OCI-LY1 (cell line): Measurements from ENCODE around the gene GATD1.

Experiments
- H2AFZ ChIP-seq: fragments of 200-600 bp; sonication (generic), shearing (Covaris generic); 2 replicates; pipeline ENCODE4 v1.6.0; 2014; ENCODE audit warnings: antibody characterized with exemption, mild to moderate bottlenecking, low read length
- H3F3A ChIP-seq: fragments of 200-600 bp; sonication (generic), shearing (Covaris generic); 2 replicates; pipeline ENCODE4 v1.6.0; 2014; ENCODE audit warnings: mild to moderate bottlenecking, antibody characterized with exemption, low read length, moderate library complexity; ENCODE audit not compliant: insufficient read depth
- H3K27ac ChIP-seq: fragments of 200-600 bp; sonication (generic); 2 replicates; pipeline ENCODE4 v1.5.1; 2014; ENCODE audit warnings: low read length, mixed run types, mild to moderate bottlenecking, low read depth; ENCODE audit not compliant: poor library complexity, severe bottlenecking
- H3K27me3 ChIP-seq: fragments of 200-600 bp; sonication (generic); 2 replicates; pipeline ENCODE4 v1.6.0; 2014; ENCODE audit warnings: antibody characterized with exemption, mild to moderate bottlenecking, low read length, moderate library complexity; ENCODE audit not compliant: insufficient read depth
- H3K36me3 ChIP-seq: fragments of 200-600 bp; sonication (generic); 2 replicates; pipeline ENCODE4 v1.6.1; 2014; ENCODE audit warnings: mild to moderate bottlenecking, antibody characterized with exemption, low read length, moderate library complexity, mixed read lengths; ENCODE audit not compliant: insufficient read depth
- H3K4me1 ChIP-seq: fragments of 200-600 bp; sonication (generic); 2 replicates; pipeline ENCODE4 v1.5.1; 2014; ENCODE audit warnings: mild to moderate bottlenecking, low read length, moderate library complexity; ENCODE audit not compliant: insufficient read depth, severe bottlenecking
- H3K4me2 ChIP-seq: fragments of 200-600 bp; sonication (generic), shearing (Covaris generic); 2 replicates; pipeline ENCODE4 v1.6.1; 2014; ENCODE audit warnings: low read length
- H3K4me3 ChIP-seq: fragments of 200-600 bp; sonication (generic); 2 replicates; pipeline ENCODE4 v1.5.1; 2014; ENCODE audit warnings: low read length, low read depth, mild to moderate bottlenecking, mixed read lengths; ENCODE audit not compliant: poor library complexity, severe bottlenecking
- H3K79me2 ChIP-seq: fragments of 200-600 bp; shearing (Covaris generic); 2 replicates; pipeline ENCODE4 v1.6.1; 2016; ENCODE audit warnings: mixed run types, low read length, mixed read lengths; ENCODE audit not compliant: insufficient read depth
- H3K9ac ChIP-seq: fragments of 200-600 bp; sonication (generic), shearing (Covaris generic); 2 replicates; pipeline ENCODE4 v1.6.1; 2014; ENCODE audit warnings: mild to moderate bottlenecking, low read length, mixed read lengths
- H3K9me2 ChIP-seq: fragments of 200-600 bp; sonication (generic), shearing (Covaris generic); 2 replicates; pipeline ENCODE4 v1.6.1; 2014; ENCODE audit warnings: low read depth, mild to moderate bottlenecking, low read length, mixed read lengths
- H3K9me3 ChIP-seq: fragments of 200-600 bp; shearing (Covaris generic); 2 replicates; pipeline ENCODE4 v1.6.1; 2014; ENCODE audit warnings: low read length, mixed read lengths
- H4K20me1 ChIP-seq: fragments of 200-600 bp; sonication (generic), shearing (Covaris generic); 2 replicates; pipeline ENCODE4 v1.6.0; 2016; ENCODE audit warnings: mild to moderate bottlenecking, low read length; ENCODE audit not compliant: insufficient read depth
- CTCF ChIP-seq: fragments of 200-600 bp; sonication (generic), shearing (Covaris generic); IDR thresholded peaks from 2 replicates; pipeline ENCODE4 v1.5.1; 2017; ENCODE audit warnings: mild to moderate bottlenecking, antibody characterized with exemption, low read length, moderate library complexity, mixed read lengths
- EZH2 ChIP-seq: fragments of 200-600 bp; sonication (generic), shearing (Covaris generic); IDR thresholded peaks from 2 replicates; pipeline ENCODE4 v1.8.0; 2017; ENCODE audit warnings: borderline replicate concordance, mixed run types, mild to moderate bottlenecking, antibody characterized with exemption, low read length, moderate library complexity, mixed read lengths

The GATD1 gene

GRCh38 chr11:721247-721740, 56.0 kb downstream of the GATD1 start:
- Histone ChIP-seq H4K20me1 (no peaks in the 10 kb centered on the region), H3K9me2 (no peaks in the 10 kb centered on the region), H3K27me3 (peaks cover 4% of the 10 kb centered on the region; the same call in 1 of the 2 replicates), H3K4me3 (peak overlapping the region; percentile 52), H3K79me2 (no peaks in the 10 kb centered on the region), H3K4me1 (peaks cover 43% of the 10 kb centered on the region), H2AFZ (no peak overlapping the region), H3K9ac (no peak overlapping the region), H3K27ac (no peak overlapping the region), H3K4me2 (peak overlapping the region; percentile 65), H3F3A (0 out of 2 replicates have a peak, but pooled peaks cover 5% of the 10 kb centered on the region), H3K36me3 (no peaks in the 10 kb centered on the region), H3K9me3 (no peaks in the 10 kb centered on the region)
- no peak for TF ChIP-seq EZH2
- TF ChIP-seq CTCF: no peak

DNA sequence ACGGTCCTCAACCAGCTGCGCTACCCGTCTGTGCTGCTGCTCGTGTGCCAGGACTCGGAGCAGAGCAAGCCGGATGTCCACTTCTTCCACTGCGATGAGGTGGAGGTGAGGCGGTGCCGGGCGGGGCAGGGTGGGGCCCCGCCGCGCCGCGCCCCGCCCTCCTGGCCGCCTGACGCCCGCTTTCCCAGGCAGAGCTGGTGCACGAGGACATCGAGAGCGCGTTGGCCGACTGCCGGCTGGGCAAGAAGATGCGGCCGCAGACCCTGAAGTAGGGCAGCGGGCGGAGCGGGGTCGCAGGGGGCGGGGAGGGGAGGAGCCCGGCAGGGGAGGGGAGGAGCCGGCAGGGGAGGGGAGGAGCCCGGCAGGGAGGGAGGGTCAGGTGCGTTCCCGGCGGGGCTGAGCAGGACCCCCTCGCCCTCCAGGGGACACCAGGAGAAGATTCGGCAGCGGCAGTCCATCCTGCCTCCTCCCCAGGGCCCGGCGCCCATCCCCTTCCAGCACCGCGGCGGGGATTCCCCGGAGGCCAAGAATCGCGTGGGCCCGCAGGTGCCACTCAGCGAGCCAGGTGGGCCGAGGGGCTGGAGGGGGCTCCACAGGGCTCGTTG, 56.5 kb downstream of the GATD1 start:
- H3K79me2 ChIP-seq: no peaks in the 10 kb centered on the region
- peaks cover 4% of the 10 kb centered on the region; the same call in 1 of the 2 replicates for H3K27me3 ChIP-seq
- no peaks in the 10 kb centered on the region for H3K36me3 ChIP-seq
- peak overlapping the region; percentile 65 for H3K4me2 ChIP-seq
- H3F3A ChIP-seq: 0 out of 2 replicates have a peak, but pooled peaks cover 5% of the 10 kb centered on the region
- peaks cover 37% of the 10 kb centered on the region for H3K4me1 ChIP-seq
- H3K9me2 ChIP-seq: no peaks in the 10 kb centered on the region
- TF ChIP-seq CTCF: no peak
- TF ChIP-seq EZH2: no peak
- no peaks in the 10 kb centered on the region for H3K9me3 ChIP-seq
- no peak overlapping the region for H3K9ac ChIP-seq
- H4K20me1 ChIP-seq: no peaks in the 10 kb centered on the region
- H3K4me3 ChIP-seq: peak overlapping the region; percentile 52
- no peak overlapping the region for H3K27ac ChIP-seq
- no peak overlapping the region for H2AFZ ChIP-seq

- Histone ChIP-seq H3K36me3 (no peaks in the 10 kb centered on the region; the same call in 1 of the 2 replicates), H3K4me2 (peak overlapping the region; percentile 65), H3K4me1 (peaks cover 31% of the 10 kb centered on the region), H3K9me3 (peaks cover 3% of the 10 kb centered on the region), H3F3A (0 out of 2 replicates have a peak, but pooled peaks cover 5% of the 10 kb centered on the region), H3K79me2 (no peaks in the 10 kb centered on the region), H2AFZ (no peak overlapping the region), H3K4me3 (peak overlapping the region; percentile 52), H3K9ac (no peak overlapping the region), H3K27me3 (peaks cover 5% of the 10 kb centered on the region; the same call in 1 of the 2 replicates), H3K9me2 (no peaks in the 10 kb centered on the region), H4K20me1 (no peaks in the 10 kb centered on the region), H3K27ac (no peak overlapping the region)
- TF ChIP-seq EZH2: no peak
- TF ChIP-seq CTCF: no peak
Measured at GRCh38 chr11:720017-720641, 57.2 kb downstream of the GATD1 start.
